ENCODE results near the gene CFAP300.

Gene CFAP300

DNA sequence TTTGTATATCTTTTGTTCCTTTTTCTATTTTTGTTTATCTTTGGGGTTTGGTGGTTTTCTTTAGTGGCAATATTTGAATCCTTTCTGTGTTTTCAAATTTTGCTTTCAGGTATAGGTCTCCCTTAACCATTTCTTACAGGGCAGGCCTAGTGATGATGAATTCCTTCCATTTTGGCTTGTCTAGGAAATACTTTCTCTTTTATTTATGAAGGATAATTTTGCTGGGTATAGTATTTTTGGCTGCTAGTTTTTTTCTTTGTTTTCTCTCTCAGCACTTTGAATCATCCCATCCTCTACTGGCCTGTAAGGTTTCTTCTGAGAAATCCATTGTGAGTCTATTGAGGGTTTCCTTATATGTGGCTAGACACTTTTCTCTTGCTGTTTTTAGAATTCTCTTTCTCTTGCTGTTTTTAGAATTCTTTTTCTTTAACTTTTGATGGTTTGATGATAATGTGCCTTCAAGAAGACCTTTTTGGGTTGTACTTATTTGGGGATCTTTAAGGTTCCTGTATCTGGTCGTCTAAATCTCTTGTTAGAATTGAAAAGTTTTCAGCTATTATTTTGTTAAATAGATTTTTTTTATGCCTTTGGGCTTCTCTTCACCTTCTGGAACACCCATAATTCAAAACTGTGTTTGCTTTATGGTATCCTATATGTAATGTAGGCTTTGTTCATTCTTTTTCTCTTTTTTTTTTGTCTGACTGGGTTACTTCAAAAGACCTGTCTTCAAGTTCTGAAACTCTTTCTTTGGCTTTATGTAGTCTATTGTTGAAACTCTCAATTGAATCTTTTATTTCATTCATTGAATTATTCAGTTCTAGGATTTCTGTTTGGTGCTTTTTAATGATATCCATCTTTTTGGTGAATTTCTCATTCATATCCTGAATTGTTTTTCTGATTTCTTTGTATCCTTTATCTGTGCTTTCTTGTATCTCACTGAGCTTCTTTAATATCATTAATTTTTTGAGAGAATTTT, 24.5 kb downstream of the CFAP300 start:
- no peak for DNase-seq (ENCODE audit: low read depth in 2 of 2)

GRCh38 chr11:102073253-102073652, 26.0 kb downstream of the CFAP300 start:
- DNase-seq (ENCODE audit: low read depth in 2 of 2): no peak

DNA sequence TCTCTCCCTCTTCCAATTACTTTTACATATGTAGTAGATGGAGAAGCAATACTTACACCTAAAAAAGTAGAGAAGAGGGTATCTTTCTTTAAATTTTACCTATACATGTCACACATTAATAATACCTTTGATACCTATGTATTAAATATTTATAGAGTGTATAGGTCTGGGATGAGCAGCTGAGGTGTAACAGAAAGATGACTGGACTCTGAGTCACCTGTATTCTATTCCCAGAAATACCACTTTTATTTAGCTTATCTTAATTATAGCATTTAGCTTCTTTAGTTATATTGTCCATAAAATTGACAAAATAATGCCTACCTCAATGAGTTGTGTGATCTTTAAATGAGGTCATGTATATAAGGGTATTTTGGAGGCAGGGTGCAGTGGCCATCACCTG, 32.4 kb downstream of the CFAP300 start:
- no peak for DNase-seq (ENCODE audit: low read depth in 2 of 2)

GRCh38 chr11:102081313-102081712, 34.1 kb downstream of the CFAP300 start:
- DNase-seq (ENCODE audit: low read depth in 2 of 2): peak in 1 of 2 experiments; percentile 1

DNA sequence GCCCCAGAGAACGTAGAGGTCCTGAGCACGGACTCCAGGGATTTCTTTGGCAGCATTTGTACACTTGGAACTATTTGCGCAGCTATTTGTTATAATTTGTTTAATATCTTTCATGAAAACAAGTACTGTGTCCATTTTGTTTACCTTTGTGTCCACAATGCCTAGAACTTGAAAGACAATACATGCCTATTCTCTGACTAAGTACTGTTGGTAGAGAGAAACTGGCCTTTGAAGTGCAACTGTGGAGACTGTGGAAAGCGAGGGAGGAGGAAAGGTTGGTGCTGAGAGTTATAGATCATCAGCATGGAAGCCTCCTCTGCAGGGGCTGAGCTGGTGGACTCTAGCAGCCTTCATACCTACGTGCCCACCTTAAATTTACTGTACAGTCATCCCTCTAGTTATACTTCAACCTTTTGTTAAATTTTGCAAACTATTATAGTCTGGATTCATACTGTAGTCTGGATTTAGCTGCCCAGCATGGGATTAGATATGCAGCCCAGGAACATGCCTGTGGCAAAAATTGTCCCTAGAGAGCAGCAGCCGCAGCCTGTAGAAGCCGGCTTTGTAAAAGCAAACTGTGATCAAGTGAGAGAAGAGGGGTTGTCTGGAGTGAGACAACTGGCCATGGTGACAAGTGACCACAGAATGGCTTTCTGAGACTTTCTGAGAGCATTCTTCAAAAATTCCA, 38.8 kb downstream of the CFAP300 start:
- DNase-seq (ENCODE audit: low read depth in 2 of 2): no peak

GRCh38 chr11:102097186-102097585, 49.9 kb downstream of the CFAP300 start:
- no peak for DNase-seq (ENCODE audit: low read depth in 2 of 2)

GRCh38 chr11:102099755-102100154, 52.5 kb downstream of the CFAP300 start:
- DNase-seq (ENCODE audit: low read depth in 2 of 2): no peak

DNA sequence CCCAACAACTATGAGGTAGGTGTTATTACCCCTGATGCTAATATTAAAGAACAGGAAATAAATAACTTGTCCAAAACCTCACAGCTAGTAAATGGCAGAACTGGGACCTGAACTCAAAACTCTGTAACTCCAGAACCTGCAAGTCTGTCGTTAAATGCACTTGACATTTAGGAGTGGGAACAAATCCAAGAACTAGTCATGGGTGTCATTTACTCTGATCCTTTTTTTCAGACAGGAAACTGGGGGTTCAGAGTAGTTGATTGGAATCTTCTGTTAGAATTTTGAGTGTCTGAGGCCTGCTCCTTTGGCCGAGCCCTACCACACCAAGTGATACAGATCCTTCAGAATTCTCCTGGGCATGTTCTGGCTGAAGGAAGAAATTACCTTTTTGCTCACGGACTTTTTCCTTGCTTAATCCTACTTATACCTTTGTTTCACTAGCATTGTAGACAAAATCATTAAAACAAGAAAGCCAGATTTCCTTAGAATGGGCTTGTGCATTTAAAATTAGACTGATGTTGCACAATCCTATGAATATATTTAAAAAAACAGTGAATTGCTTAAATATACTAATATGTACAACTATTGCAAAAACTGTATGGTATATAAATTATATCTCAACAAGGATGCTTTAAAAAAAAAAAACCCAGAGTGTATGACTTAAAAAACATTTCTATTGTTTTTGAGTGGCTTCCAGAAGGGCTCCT, 61.6 kb downstream of the CFAP300 start:
- DNase-seq (ENCODE audit: low read depth in 2 of 2): no peak

- DNase-seq (ENCODE audit: low read depth in 2 of 2): peak; percentile 90
Observed at GRCh38 chr11:102109896-102110760, 62.9 kb downstream of the CFAP300 start, which contains the start of gene YAP1. YAP1 (plus strand) TSS chr11:102110447; CDS start chr11:102110849, 402 bp downstream.

DNA sequence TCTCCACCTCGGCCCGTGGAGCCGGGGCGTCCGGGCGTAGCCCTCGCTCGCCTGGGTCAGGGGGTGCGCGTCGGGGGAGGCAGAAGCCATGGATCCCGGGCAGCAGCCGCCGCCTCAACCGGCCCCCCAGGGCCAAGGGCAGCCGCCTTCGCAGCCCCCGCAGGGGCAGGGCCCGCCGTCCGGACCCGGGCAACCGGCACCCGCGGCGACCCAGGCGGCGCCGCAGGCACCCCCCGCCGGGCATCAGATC, 63.4 kb downstream of the CFAP300 start:
- DNase-seq (ENCODE audit: low read depth in 2 of 2): no peak

GRCh38 chr11:102111011-102111786, 64.0 kb downstream of the CFAP300 start:
- DNase-seq (ENCODE audit: low read depth in 2 of 2): peak; percentile 87 to 88

- peak; percentile 73 to 78 for DNase-seq (ENCODE audit: low read depth in 2 of 2)
Observed at GRCh38 chr11:102111787-102112508, 64.7 kb downstream of the CFAP300 start.

DNA sequence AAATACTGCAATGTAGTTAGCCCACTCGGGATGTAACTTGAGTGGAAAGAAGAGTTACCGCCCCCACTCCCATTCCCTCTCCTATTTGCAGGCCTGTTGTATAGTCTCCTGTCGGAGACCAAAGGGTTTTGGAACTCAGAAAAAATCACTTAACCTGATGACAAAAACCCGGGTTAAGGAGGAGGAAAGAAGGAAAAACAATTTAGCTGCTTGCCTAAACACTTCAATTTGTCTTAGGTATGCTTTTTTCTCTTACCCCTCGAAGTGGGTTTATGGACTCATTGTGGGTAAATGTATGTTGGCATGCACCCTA, 65.2 kb downstream of the CFAP300 start:
- DNase-seq (ENCODE audit: low read depth in 2 of 2): no peak

DNA sequence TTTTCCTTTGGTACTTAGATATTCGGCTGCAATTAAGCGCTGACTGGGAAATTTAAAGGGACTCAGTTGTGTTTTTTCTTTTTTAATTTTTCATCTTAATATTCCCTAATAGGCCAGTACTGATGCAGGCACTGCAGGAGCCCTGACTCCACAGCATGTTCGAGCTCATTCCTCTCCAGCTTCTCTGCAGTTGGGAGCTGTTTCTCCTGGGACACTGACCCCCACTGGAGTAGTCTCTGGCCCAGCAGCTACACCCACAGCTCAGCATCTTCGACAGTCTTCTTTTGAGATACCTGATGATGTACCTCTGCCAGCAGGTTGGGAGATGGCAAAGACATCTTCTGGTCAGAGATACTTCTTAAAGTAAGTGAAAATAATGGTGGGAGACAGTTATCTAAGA, 66.8 kb downstream of the CFAP300 start:
- DNase-seq (ENCODE audit: low read depth in 2 of 2): no peak

DNA sequence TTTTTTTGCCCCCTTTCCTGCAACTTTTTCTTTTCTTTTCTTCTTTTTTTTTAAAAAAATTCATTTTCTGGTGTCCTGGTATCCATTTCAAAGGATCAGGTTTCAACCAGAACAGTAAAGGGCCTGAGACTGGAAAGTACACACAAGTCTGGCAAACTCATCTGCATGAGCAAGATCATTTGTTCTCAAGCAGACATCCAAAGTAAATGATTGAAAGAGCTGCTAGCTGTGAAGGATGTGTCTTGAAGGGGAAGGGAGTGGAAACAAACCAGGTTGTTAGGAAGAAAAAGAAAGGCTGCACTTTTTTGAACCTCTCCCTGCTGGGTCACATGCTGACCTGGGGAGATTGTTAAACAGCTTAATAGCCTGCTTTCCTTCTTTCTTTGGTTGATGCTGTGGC, 68.3 kb downstream of the CFAP300 start:
- DNase-seq (ENCODE audit: low read depth in 2 of 2): no peak

GRCh38 chr11:102116453-102117205, 69.4 kb downstream of the CFAP300 start:
- no peak for DNase-seq (ENCODE audit: low read depth in 2 of 2)

GRCh38 chr11:102117472-102118113, 70.4 kb downstream of the CFAP300 start:
- DNase-seq (ENCODE audit: low read depth in 2 of 2): no peak

GRCh38 chr11:102118937-102119336, 71.7 kb downstream of the CFAP300 start:
- DNase-seq (ENCODE audit: low read depth in 2 of 2): no peak

- no peak for DNase-seq (ENCODE audit: low read depth in 2 of 2)
Observed at GRCh38 chr11:102119997-102120396, 72.8 kb downstream of the CFAP300 start.

All from fibroblast of skin of left quadriceps (primary cell).